Large intestine (tissue), 3 donors: ENCODE measurements around the gene NQO1. TPM values are rescaled to one million over a fixed set of nuclear protein-coding genes. Genes with fewer than 3 reads are reported as not detected.
A peak's percentile ranks its signal among the peaks of the same experiment; 100 is the strongest.

Experiments used
- DNase-seq, 2 donors: peaks; one replicate each; pipeline versions ENCODE4 v3.0.0 to v3.0.0-alpha.2; 2013
- H3K27ac ChIP-seq: one replicate; pipeline ENCODE4 v1.5.1; 2013; ENCODE audit warnings: low read length
- H3K27me3 ChIP-seq: 2 replicates; pipeline ENCODE4 v1.6.1; 2013; ENCODE audit warnings: low read length; ENCODE audit not compliant: control insufficient read depth, insufficient read depth
- H3K36me3 ChIP-seq: 2 replicates; pipeline ENCODE4 v1.6.1; 2013; ENCODE audit warnings: low read length; ENCODE audit not compliant: control insufficient read depth, insufficient read depth
- H3K4me1 ChIP-seq: one replicate; pipeline ENCODE4 v1.6.1; 2013; ENCODE audit warnings: low read length; ENCODE audit not compliant: control insufficient read depth, insufficient read depth
- H3K4me3 ChIP-seq: one replicate; pipeline ENCODE4 v1.5.1; 2013; ENCODE audit warnings: low read length
- H3K9me3 ChIP-seq: one replicate; pipeline ENCODE4 v1.6.1; 2013; ENCODE audit warnings: mild to moderate bottlenecking, low read depth, low read length, moderate library complexity; ENCODE audit not compliant: control insufficient read depth
- WGBS: methylation state at CpG from one replicate; pipeline ENCODE4 v1.1.5; 2013; ENCODE audit warnings: low lambda C conversion rate; ENCODE audit not compliant: insufficient coverage; 5-methylcytosine and 5-hydroxymethylcytosine counted together
- polyA plus RNA-seq: library from polyadenylated mRNA; unstranded; fragments of 120-200 nt; gene quantifications from one replicate; pipeline ENCODE4 v1.2.1, GENCODE V29; 2013

The NQO1 gene
- polyA plus RNA-seq, 1 donor: 16.9 TPM

DNA sequence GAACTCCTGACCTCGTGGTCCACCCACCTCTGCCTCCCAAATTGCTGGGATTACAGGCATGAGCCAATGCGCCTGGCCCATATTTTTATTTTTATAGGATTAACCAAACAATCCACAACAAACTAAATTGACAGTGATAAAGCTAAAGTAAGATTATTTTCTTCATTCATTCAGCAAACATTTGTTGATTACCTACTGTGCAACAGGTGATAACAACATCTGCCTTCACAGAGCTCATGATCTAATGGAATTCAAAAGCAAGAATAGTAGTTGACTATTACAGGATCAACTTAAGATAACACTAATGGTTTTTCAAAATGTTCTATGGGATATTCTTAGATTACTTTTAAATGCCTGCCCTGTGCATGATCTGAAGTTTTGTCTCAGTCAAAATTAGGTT, 37.8 kb downstream of the NQO1 start:
- WGBS: 100% methylated on average over 1 of the region's 2 CpGs

DNA sequence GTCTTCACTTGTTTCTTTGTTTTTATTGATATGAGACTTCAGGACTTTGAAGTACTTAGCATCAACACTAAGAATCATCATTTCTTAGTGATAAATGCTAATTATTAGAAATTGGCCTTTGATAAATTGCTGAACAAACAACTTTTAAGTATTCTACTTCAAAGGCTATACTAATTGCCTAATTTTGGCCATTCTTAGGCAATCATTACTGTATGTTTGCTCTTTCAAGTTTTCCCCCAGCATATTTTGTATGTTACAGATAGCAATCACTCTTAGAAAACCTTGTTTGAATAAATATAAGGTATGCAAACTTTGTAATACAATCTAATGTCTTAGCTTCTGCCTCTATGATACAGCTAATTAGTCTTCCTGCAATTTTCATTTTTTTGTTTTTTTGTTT, 46.0 kb downstream of the NQO1 start:
- no peak for DNase-seq
- no peaks in the 10 kb centered on the region for H3K27me3 ChIP-seq
- H3K9me3 ChIP-seq: no peaks in the 10 kb centered on the region
- no peak overlapping the region for H3K4me3 ChIP-seq
- no peaks in the 10 kb centered on the region for H3K4me1 ChIP-seq
- H3K27ac ChIP-seq: no peak overlapping the region
- H3K36me3 ChIP-seq: peaks cover 47% of the 10 kb centered on the region

More for the DNA sequence above, 37.8 kb downstream of the NQO1 start:
- Histone ChIP-seq H3K27me3 (no peaks in the 10 kb centered on the region), H3K4me1 (no peaks in the 10 kb centered on the region), H3K4me3 (no peak overlapping the region), H3K27ac (no peak overlapping the region), H3K36me3 (peaks cover 36% of the 10 kb centered on the region), H3K9me3 (no peaks in the 10 kb centered on the region)
- DNase-seq: no peak

DNA sequence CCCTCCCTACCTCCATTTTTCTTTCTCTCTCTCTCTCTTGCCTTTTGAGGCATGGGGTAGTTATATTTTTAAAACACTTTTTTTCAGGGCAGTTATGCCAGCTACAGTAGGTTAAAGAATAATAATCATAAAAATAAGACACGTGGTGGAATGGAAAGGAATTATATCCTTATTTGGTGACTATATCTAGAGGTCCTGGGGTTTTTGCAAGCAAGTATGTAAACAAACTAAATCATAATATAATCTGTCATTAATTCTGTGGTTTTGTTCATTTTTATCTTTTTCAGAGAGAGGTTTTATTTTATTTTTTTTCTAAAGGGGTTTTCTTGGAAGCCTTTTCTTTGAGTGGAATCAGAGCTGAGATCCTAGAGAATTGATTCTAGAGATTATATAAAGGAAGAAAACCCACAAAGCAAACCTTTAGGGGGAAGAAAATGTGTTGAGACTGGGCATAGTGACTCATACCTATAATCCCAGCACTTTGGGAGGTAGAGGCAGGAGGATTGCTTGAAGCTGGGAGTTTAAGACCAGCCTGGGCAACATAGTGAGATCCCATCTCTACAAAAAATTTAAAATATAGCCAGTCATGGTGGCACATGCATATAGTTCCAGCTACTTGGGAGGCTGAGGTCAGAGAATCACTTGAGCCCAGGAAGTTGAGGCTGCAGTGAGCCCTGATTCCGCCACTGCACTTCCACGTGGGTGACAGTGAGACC, 53.2 kb downstream of the NQO1 start:
- Histone ChIP-seq H3K27ac (peak overlapping the region; percentile 61), H3K4me1 (peaks cover 29% of the 10 kb centered on the region), H3K9me3 (no peaks in the 10 kb centered on the region), H3K36me3 (peaks cover 27% of the 10 kb centered on the region), H3K4me3 (no peak overlapping the region), H3K27me3 (no peaks in the 10 kb centered on the region)
- DNase-seq: no peak
- 67% methylated on average over 1 of the region's 3 CpGs for WGBS

DNA sequence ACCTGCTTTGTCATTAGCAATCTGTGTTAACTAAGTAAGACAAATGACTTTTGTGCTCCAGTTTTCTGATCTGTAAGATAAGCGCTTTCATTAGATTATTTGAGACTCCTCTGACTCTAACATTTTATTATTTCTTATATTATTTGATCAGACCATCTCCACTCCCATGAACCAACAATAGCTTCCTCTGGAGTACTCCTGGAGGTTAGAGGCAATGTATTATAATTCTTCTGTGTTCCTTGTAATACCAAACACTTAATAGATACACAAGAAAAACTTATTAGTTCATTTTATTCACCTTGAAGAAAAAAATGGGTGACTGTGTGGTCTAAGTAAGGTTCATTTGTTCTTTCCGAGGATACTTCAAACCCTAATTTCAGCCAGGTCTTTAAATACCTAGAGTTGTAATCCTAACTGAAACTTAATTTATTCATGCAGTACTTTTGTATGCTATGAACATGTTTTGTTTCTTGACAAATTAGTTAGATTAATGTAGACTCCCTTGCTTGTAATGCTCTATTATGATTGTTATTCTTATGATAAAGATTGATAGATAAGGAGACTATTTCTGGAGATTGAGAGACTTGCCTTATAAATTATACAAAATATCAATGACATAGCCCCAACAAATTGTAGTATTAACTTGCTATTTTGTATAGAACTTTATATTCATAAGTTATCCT, 53.9 kb downstream of the NQO1 start:
- Histone ChIP-seq H3K27ac (peak overlapping the region; percentile 61), H3K4me1 (peaks cover 29% of the 10 kb centered on the region), H3K4me3 (no peak overlapping the region), H3K27me3 (no peaks in the 10 kb centered on the region), H3K36me3 (peaks cover 24% of the 10 kb centered on the region), H3K9me3 (no peaks in the 10 kb centered on the region)
- no peak for DNase-seq
- WGBS: 17% methylated on average over 1 of the region's 2 CpGs

DNA sequence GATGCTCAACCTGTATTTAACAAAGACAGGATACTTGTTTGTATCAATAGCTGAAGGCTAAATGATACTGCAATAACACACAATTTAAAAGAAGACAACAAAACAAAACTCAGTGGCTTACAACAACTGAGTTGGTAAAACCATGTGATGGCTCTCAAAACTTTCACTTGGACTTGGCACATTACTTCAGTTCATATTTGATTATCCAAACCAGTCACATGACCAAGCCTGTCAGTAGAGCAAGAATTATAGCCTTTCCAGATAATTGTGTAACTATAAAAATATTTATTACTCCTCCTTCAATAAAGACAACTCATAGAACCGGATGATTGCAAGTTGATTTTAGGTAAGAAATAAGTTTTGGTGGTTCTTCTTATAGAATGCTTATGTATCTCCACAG, 56.8 kb downstream of the NQO1 start:
- H3K4me1 ChIP-seq: peaks cover 29% of the 10 kb centered on the region
- no peak overlapping the region for H3K4me3 ChIP-seq
- H3K27ac ChIP-seq: peak overlapping the region; percentile 63
- peak; percentile 60 to 83 for DNase-seq
- no CpG with 5 or more reads among the region's 1 CpG for WGBS
- no peaks in the 10 kb centered on the region for H3K27me3 ChIP-seq
- H3K36me3 ChIP-seq: peaks cover 13% of the 10 kb centered on the region
- no peaks in the 10 kb centered on the region for H3K9me3 ChIP-seq

DNA sequence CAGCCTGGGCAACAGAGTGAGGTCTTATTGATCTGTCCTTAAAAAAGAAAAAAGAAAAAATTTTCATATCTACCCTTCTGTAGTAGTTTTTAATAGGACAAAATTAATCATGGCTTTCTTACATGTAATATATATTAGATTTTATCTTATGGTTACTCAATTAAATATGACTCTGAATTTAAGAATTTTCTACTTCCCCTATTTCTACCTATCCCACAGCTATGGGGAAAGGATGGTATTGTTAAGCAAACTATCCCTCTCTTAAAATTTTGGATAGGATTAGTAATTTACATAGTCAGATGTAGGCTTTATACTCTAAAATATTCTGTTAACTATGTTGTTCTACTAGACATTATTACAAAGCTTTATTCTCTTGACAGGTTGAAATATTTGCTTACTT, 62.5 kb downstream of the NQO1 start:
- H3K36me3 ChIP-seq: peaks cover 31% of the 10 kb centered on the region
- no peaks in the 10 kb centered on the region for H3K4me1 ChIP-seq
- no peaks in the 10 kb centered on the region for H3K27me3 ChIP-seq
- H3K9me3 ChIP-seq: no peaks in the 10 kb centered on the region
- DNase-seq: no peak
- H3K4me3 ChIP-seq: no peak overlapping the region
- H3K27ac ChIP-seq: no peak overlapping the region

DNA sequence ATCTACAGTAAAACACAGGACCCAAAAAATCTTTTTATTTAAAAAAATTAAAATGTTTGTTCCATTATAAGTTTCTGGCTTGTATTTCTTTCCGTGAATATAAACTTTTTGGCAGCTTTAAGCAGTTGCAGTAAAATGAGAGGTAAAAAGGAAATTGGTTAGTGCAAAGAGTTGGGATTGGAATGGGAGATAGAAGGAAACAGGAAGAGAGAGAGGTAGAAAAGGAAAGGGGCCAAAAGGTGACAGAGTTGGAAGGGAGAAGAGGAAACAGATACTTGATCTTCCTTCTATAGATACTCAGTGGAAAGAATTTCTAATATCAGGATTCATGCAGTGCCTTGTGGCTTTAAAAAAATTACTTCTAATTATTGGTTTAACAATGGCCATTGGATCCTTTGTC, 63.5 kb downstream of the NQO1 start:
- no peaks in the 10 kb centered on the region for H3K4me1 ChIP-seq
- H3K4me3 ChIP-seq: no peak overlapping the region
- 91% methylated on average over 1 of the region's 1 CpG for WGBS
- H3K27me3 ChIP-seq: no peaks in the 10 kb centered on the region
- no peak overlapping the region for H3K27ac ChIP-seq
- peaks cover 34% of the 10 kb centered on the region for H3K36me3 ChIP-seq
- DNase-seq: no peak
- no peaks in the 10 kb centered on the region for H3K9me3 ChIP-seq

DNA sequence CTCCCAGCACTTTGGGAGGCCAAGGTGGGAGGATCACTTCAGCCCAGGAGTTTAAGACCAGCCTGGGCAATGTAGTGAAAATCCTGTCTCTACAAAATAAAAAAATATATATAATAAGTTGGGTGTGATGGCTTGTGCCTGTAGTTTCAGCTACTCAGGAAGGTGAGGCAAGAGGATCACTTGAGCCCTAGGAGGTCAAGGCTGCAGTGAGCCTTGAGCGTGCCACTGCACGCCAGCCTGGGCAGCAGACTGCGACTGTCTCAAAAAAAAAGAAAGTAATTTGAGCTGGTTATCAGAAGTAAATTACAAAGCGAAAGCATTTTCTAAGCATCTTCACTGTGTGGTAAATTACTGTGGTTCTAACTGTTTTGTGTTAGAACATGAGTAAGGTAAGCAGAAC, 66.2 kb downstream of the NQO1 start:
- Histone ChIP-seq H3K4me1 (no peaks in the 10 kb centered on the region), H3K4me3 (no peak overlapping the region), H3K27me3 (no peaks in the 10 kb centered on the region), H3K36me3 (peaks cover 45% of the 10 kb centered on the region), H3K27ac (no peak overlapping the region), H3K9me3 (no peaks in the 10 kb centered on the region)
- no peak for DNase-seq
- 100% methylated on average over 1 of the region's 4 CpGs for WGBS

Other genes with a start within 250 kb of the NQO1 start
- gene NFAT5, start 160.6 kb downstream of the NQO1 start, polyA plus RNA-seq: 26.8 TPM
- 55.1 TPM for gene NOB1, start 28.4 kb upstream of the NQO1 start, polyA plus RNA-seq
- gene WWP2, start 35.8 kb upstream of the NQO1 start, polyA plus RNA-seq: 40.4 TPM
- gene CLEC18A, start 224.8 kb upstream of the NQO1 start, polyA plus RNA-seq: 0.99 TPM